Lower leg skin (tissue), 4 donors: Measurements from ENCODE around the gene CFAP65. TPM values are rescaled to one million over a fixed set of nuclear protein-coding genes. Genes with fewer than 3 reads are reported as not detected.

ENCODE experiments used
- DNase-seq, 2 donors: peaks; one replicate each; pipeline ENCODE4 v3.0.0-alpha.2; 2019; ENCODE audit warnings: low spot score in 2 of 2
- H3K4me3 ChIP-seq: fragments of 200-600 bp; sonication (generic); 2 replicates; pipeline ENCODE4 v1.5.1; 2017; ENCODE audit warnings: mild to moderate bottlenecking, low read depth; ENCODE audit not compliant: poor library complexity, severe bottlenecking
- CTCF ChIP-seq, 3 donors: fragments of 450-650 bp; IDR thresholded peaks; one replicate each; pipeline ENCODE4 v1.5.1; 2016; ENCODE audit warnings: antibody characterized with exemption in 3 of 3, mild to moderate bottlenecking in 3 of 3, moderate library complexity in 2 of 3
- POLR2A ChIP-seq, 2 donors: fragments of 450-650 bp; IDR thresholded peaks; one replicate each; pipeline ENCODE4 v1.6.1; 2016 to 2017; ENCODE audit warnings: antibody characterized with exemption in 2 of 2, mild to moderate bottlenecking in 1 of 2, moderate library complexity in 1 of 2
- WGBS, 2 donors: methylation state at CpG; one replicate each; pipeline ENCODE4 v1.1.5; 2018; 5-methylcytosine and 5-hydroxymethylcytosine counted together
- intact Hi-C: fragments of 100-400 bp; cut with DNase I; formaldehyde crosslinking; loops from one replicate; pipeline ENCODE4 v1.15.0; 2023; ENCODE audit warnings: low total_unique reads
- total RNA-seq, 4 donors: library from RNA; depleted of rRNA; stranded (reverse); fragments of >200 nt; gene quantifications; one replicate each; pipeline ENCODE4 v1.1.0, GENCODE V29; 2016

CFAP65 gene
- total RNA-seq, 4 donors from 2014 or later = not detected

DNA sequence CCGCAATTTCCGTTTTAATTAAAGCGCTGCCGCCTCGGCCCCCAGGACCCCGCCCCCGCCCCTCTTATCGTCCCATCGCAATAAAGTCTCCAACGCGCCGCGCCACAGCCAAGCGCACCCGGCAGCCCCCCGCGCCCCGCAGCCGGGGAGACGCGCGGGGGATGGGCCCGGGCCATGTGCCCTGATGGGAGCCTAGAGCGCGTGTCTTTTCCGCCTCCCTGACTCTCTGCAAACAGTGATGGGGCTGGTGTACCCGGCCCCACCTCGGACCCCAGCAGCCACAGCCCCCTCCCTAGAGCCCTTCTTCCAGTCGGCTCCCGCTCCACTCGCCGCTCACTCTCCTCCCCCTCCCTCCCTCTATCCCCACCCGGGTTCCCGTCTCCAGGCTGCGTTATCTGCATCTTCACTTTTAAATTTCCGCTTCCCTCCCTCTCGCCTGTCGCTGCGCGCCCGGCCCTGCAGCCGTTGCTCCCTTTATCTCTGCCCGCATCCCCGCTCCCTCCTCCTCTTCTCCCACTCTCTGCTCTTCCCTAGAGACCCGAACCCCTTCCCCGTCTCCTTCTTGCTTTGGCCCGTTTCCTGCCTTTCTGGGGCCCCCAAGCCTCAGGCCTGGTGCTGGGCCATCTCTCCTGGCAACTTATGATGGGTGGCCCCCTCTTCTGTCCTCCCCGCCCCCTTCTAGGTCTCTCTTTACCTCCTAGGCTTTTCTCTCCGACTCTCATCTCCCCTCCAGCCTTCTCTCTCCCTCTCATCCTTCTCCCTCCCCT is 55.8 kb downstream of the CFAP65 start:
- 5 to 11% methylated on average over 26 to 48 of the region's 49 CpGs for WGBS, 2 donors
- intact Hi-C loops = no loop called here
- no peak for DNase-seq
- H3K4me3 ChIP-seq = no peak overlapping the region
- TF ChIP-seq POLR2A (IDR thresholded peaks at IDR 0.05) (no peak), CTCF (IDR thresholded peaks at IDR 0.05) (no peak)

DNA sequence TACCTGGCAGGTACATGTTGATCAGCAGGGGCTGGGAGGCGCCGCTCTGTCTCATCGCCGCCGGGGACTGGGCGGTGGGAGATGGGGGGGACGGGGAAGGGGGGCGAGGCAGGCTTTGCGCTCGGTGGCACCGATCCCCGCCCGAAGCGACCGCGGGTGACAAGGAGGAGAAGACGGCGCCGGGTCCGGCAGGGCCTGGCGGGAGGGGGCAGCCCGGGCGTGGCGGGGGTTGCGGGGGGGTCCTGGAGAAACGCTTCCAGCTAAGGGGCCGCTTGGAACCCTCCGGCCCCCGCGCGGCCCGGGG is 56.3 kb downstream of the CFAP65 start, which contains the start of gene FEV:
TSS of gene FEV (minus strand) at position 164 of the 304 bp plus-strand sequence. CDS start at position 55, 109 bp downstream.
- DNase-seq = no peak
- WGBS, 2 donors = 2% methylated on average over 26 of the region's 32 CpGs; no CpG with 5 or more reads in 1 of the 2 donors
- no peak for TF ChIP-seq POLR2A (IDR thresholded peaks at IDR 0.05)
- TF ChIP-seq CTCF (IDR thresholded peaks at IDR 0.05) = no peak
- intact Hi-C loops = no loop called here
- H3K4me3 ChIP-seq = no peak within 1 kb of the TSS

GRCh38 chr2:218984239-218985020 is 56.9 kb downstream of the CFAP65 start:
- WGBS, 2 donors = 1 to 2% methylated on average over 48 to 50 of the region's 50 CpGs
- intact Hi-C loops = no loop called here
- DNase-seq = no peak
- TF ChIP-seq POLR2A (IDR thresholded peaks at IDR 0.05) (no peak), CTCF (IDR thresholded peaks at IDR 0.05) (no peak)
- no peak overlapping the region for H3K4me3 ChIP-seq

DNA sequence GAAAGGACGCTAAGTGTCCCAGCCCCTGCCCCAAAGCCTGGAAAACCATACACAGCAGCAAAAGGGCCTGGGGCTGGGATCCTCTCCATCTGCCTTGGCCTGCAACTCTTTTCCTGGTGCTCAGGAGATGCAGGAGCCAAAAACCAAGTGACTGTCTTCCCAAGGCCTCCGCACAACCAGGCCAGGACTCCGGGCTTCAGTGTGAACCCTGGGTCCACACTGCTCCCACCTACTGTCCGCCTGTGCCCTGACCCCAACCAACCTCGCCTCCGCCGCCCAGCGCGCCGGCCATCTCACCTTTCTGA is 57.4 kb downstream of the CFAP65 start:
- DNase-seq = no peak
- TF ChIP-seq CTCF (IDR thresholded peaks at IDR 0.05) = no peak
- WGBS, 2 donors = 8 to 12% methylated on average over 10 of the region's 10 CpGs
- H3K4me3 ChIP-seq = no peak overlapping the region
- intact Hi-C loops = no loop called here

DNA sequence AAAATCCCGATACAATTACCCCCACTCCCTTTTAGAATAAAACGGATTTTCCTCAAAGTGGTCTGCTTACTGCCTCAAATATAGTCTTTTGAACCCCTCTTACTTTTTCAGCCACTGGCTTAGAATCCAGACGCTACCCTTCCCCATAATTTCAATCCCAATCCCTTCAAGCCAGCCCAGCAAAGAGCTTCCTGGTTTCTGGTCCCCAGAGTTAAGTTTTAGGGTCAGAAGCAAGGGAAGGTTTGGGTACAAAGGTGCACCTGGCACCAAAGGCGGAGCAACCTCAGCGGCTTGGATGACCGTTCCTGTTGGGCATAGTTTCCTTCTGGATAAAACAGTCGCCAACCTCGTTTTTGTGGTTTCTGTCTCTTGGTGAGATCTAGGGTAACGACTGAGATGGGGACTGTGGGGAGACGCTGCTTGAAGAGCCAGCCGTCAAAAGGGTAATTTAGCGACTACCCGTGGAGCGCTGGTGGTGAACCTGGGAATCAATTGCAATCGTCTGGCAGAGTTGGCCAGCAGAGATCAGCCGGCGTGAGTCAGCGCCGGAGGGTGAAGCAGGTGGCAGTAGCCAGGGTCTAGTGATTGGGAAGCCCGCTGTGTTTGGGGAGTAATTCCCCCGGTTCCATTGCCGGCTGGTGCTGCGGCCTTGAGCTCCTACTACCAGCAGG is 57.9 kb downstream of the CFAP65 start:
- WGBS, 2 donors = 20 to 25% methylated on average over 20 to 23 of the region's 23 CpGs
- no peak overlapping the region for H3K4me3 ChIP-seq
- no peak for TF ChIP-seq POLR2A (IDR thresholded peaks at IDR 0.05)
- TF ChIP-seq CTCF (IDR thresholded peaks at IDR 0.05) = no peak
- intact Hi-C loops = no loop called here
- DNase-seq = no peak
